HEK293T (cell line): ENCODE results near the gene CDIPT.

Experiments used
- CTBP1 ChIP-seq: fragments of 450-650 bp; IDR thresholded peaks from 2 replicates; pipeline ENCODE4 v1.6.1; 2016; ENCODE audit warnings: borderline replicate concordance
- ELF4 ChIP-seq: fragments of 450-650 bp; IDR thresholded peaks from 2 replicates; pipeline ENCODE4 v1.6.1; 2017; ENCODE audit warnings: antibody characterized with exemption
- FOXA1 ChIP-seq: fragments of 450-650 bp; IDR thresholded peaks from 2 replicates; pipeline ENCODE4 v1.6.1; 2016; ENCODE audit warnings: mild to moderate bottlenecking
- FOXK2 ChIP-seq: fragments of 450-650 bp; IDR thresholded peaks from 2 replicates; pipeline ENCODE4 v1.6.1; 2016; ENCODE audit warnings: mild to moderate bottlenecking
- FOXM1 ChIP-seq: fragments of 450-650 bp; IDR thresholded peaks from 2 replicates; pipeline ENCODE4 v1.6.1; 2017; ENCODE audit warnings: mild to moderate bottlenecking, borderline replicate concordance
- HDGF ChIP-seq: fragments of 450-650 bp; IDR thresholded peaks from 2 replicates; pipeline ENCODE4 v1.6.1; 2017; ENCODE audit warnings: antibody characterized with exemption, borderline replicate concordance
- L3MBTL2 ChIP-seq: fragments of 450-650 bp; conservative IDR thresholded peaks from 2 replicates; pipeline ENCODE4 v1.6.1; 2016; ENCODE audit warnings: mild to moderate bottlenecking
- LEF1 ChIP-seq: fragments of 450-650 bp; IDR thresholded peaks from 2 replicates; pipeline ENCODE4 v1.6.1; 2017; ENCODE audit warnings: mild to moderate bottlenecking, borderline replicate concordance
- SP1 ChIP-seq: fragments of 450-650 bp; IDR thresholded peaks from 2 replicates; pipeline ENCODE4 v1.6.1; 2017
- SUZ12 ChIP-seq: fragments of 450-650 bp; IDR thresholded peaks from 2 replicates; pipeline ENCODE4 v1.6.1; 2016; ENCODE audit warnings: mild to moderate bottlenecking
- TARDBP ChIP-seq: fragments of 450-650 bp; IDR thresholded peaks from 2 replicates; pipeline ENCODE4 v1.6.1; 2016
- TF ChIP-seq, protein P1 (sequence below): fragments of 450-650 bp; IDR thresholded peaks from 2 replicates; pipeline ENCODE4 v1.6.1; 2016

DNA sequence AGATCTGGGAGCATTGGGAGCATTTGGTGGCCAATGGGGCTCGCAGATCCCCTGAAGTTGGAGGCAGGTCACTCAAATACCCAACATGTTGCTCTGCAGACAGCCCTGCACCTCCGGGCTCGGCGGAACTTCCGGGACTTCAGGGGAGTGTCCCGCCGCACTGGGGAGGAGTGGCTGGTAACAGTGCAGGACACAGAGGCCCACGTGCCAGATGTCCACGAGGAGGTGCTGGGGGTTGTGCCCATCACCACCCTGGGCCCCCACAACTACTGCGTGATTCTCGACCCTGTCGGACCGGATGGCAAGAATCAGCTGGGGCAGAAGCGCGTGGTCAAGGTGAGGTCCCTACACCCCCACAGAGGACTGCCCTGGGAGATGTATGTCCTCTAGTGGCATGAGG, 26.4 kb downstream of the CDIPT start:
- TF ChIP-seq FOXK2, result no peak
- no peak for TF ChIP-seq LEF1
- TF ChIP-seq SP1, result no peak
- TF ChIP-seq ELF4, result no peak
- TF ChIP-seq L3MBTL2, result no peak
- no peak for TF ChIP-seq FOXA1
- TF ChIP-seq FOXM1, result no peak
- no peak for TF ChIP-seq HDGF
- TF ChIP-seq SUZ12, result no peak
- no peak for TF ChIP-seq TARDBP
- TF ChIP-seq, protein P1, sequence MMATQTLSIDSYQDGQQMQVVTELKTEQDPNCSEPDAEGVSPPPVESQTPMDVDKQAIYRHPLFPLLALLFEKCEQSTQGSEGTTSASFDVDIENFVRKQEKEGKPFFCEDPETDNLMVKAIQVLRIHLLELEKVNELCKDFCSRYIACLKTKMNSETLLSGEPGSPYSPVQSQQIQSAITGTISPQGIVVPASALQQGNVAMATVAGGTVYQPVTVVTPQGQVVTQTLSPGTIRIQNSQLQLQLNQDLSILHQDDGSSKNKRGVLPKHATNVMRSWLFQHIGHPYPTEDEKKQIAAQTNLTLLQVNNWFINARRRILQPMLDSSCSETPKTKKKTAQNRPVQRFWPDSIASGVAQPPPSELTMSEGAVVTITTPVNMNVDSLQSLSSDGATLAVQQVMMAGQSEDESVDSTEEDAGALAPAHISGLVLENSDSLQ, result no peak
- no peak for TF ChIP-seq CTBP1
